ENCODE data around the gene MEI1.

GRCh38 chr22:41823797-41824196 lies 124.5 kb downstream of the MEI1 start:
- TF ChIP-seq, protein P1, sequence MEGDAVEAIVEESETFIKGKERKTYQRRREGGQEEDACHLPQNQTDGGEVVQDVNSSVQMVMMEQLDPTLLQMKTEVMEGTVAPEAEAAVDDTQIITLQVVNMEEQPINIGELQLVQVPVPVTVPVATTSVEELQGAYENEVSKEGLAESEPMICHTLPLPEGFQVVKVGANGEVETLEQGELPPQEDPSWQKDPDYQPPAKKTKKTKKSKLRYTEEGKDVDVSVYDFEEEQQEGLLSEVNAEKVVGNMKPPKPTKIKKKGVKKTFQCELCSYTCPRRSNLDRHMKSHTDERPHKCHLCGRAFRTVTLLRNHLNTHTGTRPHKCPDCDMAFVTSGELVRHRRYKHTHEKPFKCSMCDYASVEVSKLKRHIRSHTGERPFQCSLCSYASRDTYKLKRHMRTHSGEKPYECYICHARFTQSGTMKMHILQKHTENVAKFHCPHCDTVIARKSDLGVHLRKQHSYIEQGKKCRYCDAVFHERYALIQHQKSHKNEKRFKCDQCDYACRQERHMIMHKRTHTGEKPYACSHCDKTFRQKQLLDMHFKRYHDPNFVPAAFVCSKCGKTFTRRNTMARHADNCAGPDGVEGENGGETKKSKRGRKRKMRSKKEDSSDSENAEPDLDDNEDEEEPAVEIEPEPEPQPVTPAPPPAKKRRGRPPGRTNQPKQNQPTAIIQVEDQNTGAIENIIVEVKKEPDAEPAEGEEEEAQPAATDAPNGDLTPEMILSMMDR (IDR thresholded peaks at IDR 0.05) = no peak
- no peak for TF ChIP-seq ZFX (IDR thresholded peaks at IDR 0.05; ENCODE audit: borderline replicate concordance)

All from 22Rv1 (cell line).